ENCODE measurements around the gene DTNA.

DTNA gene

GRCh38 chr18:34800381-34800780 is 90.3 kb downstream of the DTNA start:
- Histone ChIP-seq H3K36me3 (ENCODE audit: control insufficient read depth, low read length) (no peaks in the 10 kb centered on the region), H3K4me3 (ENCODE audit: low read length) (no peak overlapping the region), H4K20me1 (ENCODE audit: control insufficient read depth, insufficient read depth, low read depth, low read length) (no peaks in the 10 kb centered on the region), H3K4me1 (ENCODE audit: control insufficient read depth, low read length) (no peaks in the 10 kb centered on the region), H3K27ac (ENCODE audit: low read depth, low read length) (no peak overlapping the region), H3F3A (ENCODE audit: control insufficient read depth, insufficient read depth) (no peaks in the 10 kb centered on the region), H3K9me2 (replicated peaks; ENCODE audit: control insufficient read depth, low read length) (no peaks in the 10 kb centered on the region), H3K9me3 (ENCODE audit: control insufficient read depth, insufficient read depth, low read length) (no peaks in the 10 kb centered on the region), H3K79me2 (ENCODE audit: control insufficient read depth, low read length) (no peaks in the 10 kb centered on the region), H3K4me2 (ENCODE audit: low read length) (no peak overlapping the region), H3K27me3 (ENCODE audit: control insufficient read depth, low read length) (no peaks in the 10 kb centered on the region)
- TF ChIP-seq EZH2phosphoT487 (IDR thresholded peaks at IDR 0.05; ENCODE audit: borderline replicate concordance, low read length): no peak
- no peak for TF ChIP-seq CTCF (IDR thresholded peaks at IDR 0.05; ENCODE audit: low read depth, low read length, poor library complexity, severe bottlenecking)

- Histone ChIP-seq H3K9me2 (replicated peaks; ENCODE audit: control insufficient read depth, low read length) (no peaks in the 10 kb centered on the region), H4K20me1 (ENCODE audit: control insufficient read depth, insufficient read depth, low read depth, low read length) (no peaks in the 10 kb centered on the region), H3F3A (ENCODE audit: control insufficient read depth, insufficient read depth) (no peaks in the 10 kb centered on the region), H3K36me3 (ENCODE audit: control insufficient read depth, low read length) (no peaks in the 10 kb centered on the region), H3K4me3 (ENCODE audit: low read length) (no peak overlapping the region), H3K4me1 (ENCODE audit: control insufficient read depth, low read length) (no peaks in the 10 kb centered on the region), H3K4me2 (ENCODE audit: low read length) (no peak overlapping the region), H3K27me3 (ENCODE audit: control insufficient read depth, low read length) (no peaks in the 10 kb centered on the region; the same call in none of the 2 replicates), H3K79me2 (ENCODE audit: control insufficient read depth, low read length) (no peaks in the 10 kb centered on the region), H3K9me3 (ENCODE audit: control insufficient read depth, insufficient read depth, low read length) (no peaks in the 10 kb centered on the region), H3K27ac (ENCODE audit: low read depth, low read length) (no peak overlapping the region)
- TF ChIP-seq EZH2phosphoT487 (IDR thresholded peaks at IDR 0.05; ENCODE audit: borderline replicate concordance, low read length): no peak
- TF ChIP-seq CTCF (IDR thresholded peaks at IDR 0.05; ENCODE audit: low read depth, low read length, poor library complexity, severe bottlenecking): no peak
These were observed 91.7 kb downstream of the DTNA start for GRCh38 chr18:34801774-34802173.

GRCh38 chr18:34802959-34803358 is 92.9 kb downstream of the DTNA start:
- no peak overlapping the region for H3K27ac ChIP-seq (ENCODE audit: low read depth, low read length)
- H3F3A ChIP-seq (ENCODE audit: control insufficient read depth, insufficient read depth): no peaks in the 10 kb centered on the region
- H3K9me3 ChIP-seq (ENCODE audit: control insufficient read depth, insufficient read depth, low read length): no peaks in the 10 kb centered on the region
- no peaks in the 10 kb centered on the region for H4K20me1 ChIP-seq (ENCODE audit: control insufficient read depth, insufficient read depth, low read depth, low read length)
- no peaks in the 10 kb centered on the region for H3K36me3 ChIP-seq (ENCODE audit: control insufficient read depth, low read length)
- H3K4me1 ChIP-seq (ENCODE audit: control insufficient read depth, low read length): no peaks in the 10 kb centered on the region
- no peak overlapping the region for H3K4me2 ChIP-seq (ENCODE audit: low read length)
- H3K79me2 ChIP-seq (ENCODE audit: control insufficient read depth, low read length): no peaks in the 10 kb centered on the region
- H3K9me2 ChIP-seq (replicated peaks; ENCODE audit: control insufficient read depth, low read length): no peaks in the 10 kb centered on the region
- TF ChIP-seq CTCF (IDR thresholded peaks at IDR 0.05; ENCODE audit: low read depth, low read length, poor library complexity, severe bottlenecking): no peak
- TF ChIP-seq EZH2phosphoT487 (IDR thresholded peaks at IDR 0.05; ENCODE audit: borderline replicate concordance, low read length): no peak
- no peaks in the 10 kb centered on the region; the same call in none of the 2 replicates for H3K27me3 ChIP-seq (ENCODE audit: control insufficient read depth, low read length)
- no peak overlapping the region for H3K4me3 ChIP-seq (ENCODE audit: low read length)

Measured in DOHH2 (cell line).